Choroid plexus epithelial cell (primary cell): ENCODE results near the gene IFNAR2.

Source experiments
- DNase-seq: peaks from one replicate; pipeline ENCODE4 v3.0.0-alpha.2; 2010; ENCODE audit warnings: low read depth
- H3K4me3 ChIP-seq: 2 replicates; pipeline ENCODE4 v1.5.1; 2011; ENCODE audit warnings: low read depth, mild to moderate bottlenecking, control low read depth, low read length, moderate library complexity
- CTCF ChIP-seq: conservative IDR thresholded peaks from 2 replicates; pipeline ENCODE4 v1.5.1; 2011; ENCODE audit warnings: low read depth, mild to moderate bottlenecking, control low read depth, inconsistent platforms, low read length, moderate library complexity

Gene IFNAR2

GRCh38 chr21:33229099-33229783 is 497 bp upstream of the IFNAR2 start:
- peak overlapping the region; percentile 88 for H3K4me3 ChIP-seq
- no peak for TF ChIP-seq CTCF
- no peak for DNase-seq

DNA sequence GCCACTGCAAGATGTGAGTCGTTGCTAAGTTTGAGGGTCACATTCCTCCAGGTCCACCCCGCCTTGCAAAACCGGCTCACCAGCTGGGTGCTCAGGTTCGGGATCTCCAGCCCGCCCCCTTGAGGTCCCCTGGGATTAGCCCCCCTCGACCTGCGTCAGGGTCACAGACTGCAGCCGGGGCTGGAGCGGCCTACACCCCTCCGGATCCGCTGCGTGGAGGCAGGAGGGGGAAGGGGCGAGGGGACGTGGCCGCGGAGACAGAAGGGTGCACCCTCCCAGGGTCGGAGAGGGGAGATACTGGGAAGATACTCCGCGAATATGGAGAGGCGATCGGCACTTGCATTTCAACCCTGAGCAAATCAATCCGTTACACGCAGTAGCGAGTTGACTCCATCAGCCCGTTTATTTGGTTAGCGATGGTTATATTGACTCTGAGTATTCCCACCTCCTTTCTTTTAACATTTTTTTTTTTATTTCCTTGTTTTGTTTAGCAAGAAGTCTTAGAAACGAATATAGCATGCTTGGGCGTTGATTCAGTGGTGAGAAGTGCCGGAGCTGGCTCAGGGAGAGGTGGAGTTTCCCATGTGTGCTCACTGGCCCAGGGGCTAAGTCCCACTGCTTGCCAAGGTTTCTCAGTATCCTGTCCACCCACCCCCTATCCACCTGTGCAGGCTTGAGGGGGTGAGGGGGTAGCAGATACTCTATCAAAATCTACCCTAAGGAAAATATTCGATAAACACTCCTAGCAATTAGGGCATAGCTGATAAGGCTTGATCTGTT is 997 bp downstream of the IFNAR2 start:
- H3K4me3 ChIP-seq: peak overlapping the region; percentile 88
- peak; percentile 73 for DNase-seq
- TF ChIP-seq CTCF: no peak

DNA sequence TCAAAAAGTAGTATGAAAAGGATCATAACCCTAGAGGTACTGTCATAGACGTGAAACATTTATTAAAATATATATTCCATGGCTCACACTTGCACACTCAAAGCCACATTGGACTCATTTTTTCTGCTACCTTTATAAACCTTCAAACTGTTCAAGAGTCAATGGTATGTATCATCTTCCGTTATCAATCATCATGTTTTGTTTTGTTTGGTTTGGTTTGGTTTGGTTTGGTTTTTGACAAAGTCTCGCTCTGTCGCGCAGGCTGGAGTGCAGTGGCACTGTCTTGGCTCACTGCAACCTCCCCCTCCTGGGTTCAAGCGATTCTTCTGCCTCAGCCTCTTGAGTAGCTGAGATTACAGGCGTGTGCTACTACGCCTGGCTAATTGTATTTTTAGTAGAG is 1.8 kb downstream of the IFNAR2 start:
- no peak for DNase-seq
- no peak overlapping the region for H3K4me3 ChIP-seq
- TF ChIP-seq CTCF: no peak

DNA sequence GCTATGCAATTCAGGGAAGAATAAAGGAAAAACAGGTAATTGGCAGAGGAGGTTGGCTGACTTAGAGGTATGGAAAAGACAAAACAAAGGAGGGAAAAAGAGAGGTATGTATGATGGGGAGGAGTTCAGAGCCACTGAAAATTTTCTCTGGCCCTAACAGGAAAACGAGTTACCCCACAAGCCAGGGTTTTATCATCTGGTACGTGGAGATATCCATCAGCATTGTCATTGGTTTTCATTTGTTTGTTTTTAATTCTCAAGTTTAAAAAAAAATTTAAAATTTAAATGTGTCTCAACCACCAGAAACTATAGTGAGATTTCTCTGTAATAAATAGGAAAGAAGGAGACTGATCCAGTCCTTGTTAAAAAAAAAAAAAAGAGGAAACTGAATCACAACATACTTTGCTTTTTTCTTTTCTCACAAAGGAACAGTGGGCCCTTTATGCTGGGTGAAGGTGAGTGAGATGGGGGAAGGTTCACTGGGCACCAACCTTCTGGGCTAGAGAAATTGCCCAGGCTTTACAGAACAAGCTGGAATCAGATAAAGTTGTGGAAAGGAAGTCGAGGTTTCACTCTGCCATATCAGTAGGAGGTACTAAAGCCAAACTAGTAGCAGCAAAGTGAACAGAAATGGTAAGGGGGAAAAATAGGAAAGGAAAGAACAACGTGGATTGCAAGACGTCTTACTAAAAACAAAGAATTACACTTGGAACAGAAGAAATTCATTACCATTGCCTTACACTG is 2.7 kb downstream of the IFNAR2 start:
- H3K4me3 ChIP-seq: no peak overlapping the region
- no peak for DNase-seq

DNA sequence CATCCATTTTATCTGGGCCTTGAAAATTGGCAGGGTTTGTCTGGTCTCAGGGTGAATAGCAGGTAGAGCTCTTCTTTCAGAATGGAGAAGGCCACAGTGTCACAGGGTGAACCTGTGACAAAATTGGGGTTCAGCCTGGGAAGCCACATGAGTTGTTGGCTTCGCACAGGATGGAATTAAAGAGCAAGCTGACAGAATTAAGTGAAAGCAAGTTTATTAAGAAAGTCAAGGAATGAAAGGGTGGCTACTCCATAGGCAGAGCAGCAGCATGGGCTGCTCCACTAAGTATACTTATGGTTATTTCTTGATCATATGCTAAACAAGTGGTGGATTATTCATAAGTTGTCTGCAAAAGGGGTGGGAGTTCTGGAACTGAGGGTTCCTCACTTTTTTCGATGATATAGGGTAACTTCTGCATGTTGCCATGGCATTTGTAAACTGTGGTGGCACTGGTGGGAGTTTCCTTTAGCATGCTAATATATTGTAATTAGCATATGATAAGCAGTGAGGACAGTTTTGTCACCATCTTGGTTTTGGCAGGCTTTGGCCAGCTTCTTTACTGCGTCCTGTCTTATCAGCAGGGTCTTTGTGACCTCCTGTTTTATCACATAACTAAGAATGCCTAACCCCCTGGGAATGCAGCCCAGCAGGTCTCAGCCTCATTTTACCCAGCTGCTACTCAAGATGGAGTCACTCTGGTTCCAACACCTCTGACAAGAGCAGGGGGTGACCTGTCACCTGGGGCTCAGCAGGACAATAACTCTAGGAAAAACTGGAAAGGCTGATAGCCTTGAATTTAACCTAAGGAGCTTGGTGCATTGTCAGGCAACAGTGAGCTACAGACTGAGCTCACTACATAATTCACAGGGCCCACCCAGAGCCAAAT is 5.1 kb downstream of the IFNAR2 start:
- no peak overlapping the region for H3K4me3 ChIP-seq
- no peak for TF ChIP-seq CTCF
- no peak for DNase-seq

More for the DNA sequence above, 2.7 kb downstream of the IFNAR2 start:
- TF ChIP-seq CTCF: no peak

- DNase-seq: no peak
- TF ChIP-seq CTCF: no peak
- no peak overlapping the region for H3K4me3 ChIP-seq
These were observed 6.4 kb downstream of the IFNAR2 start for GRCh38 chr21:33236013-33236686.
